HG03066 (cell line): ENCODE data around the gene SPANXA1.
"Not testable (repeated sequence)": the region's sequence is repeated elsewhere in the genome, so short reads cannot be mapped to it uniquely, and the experiment has no call there.

Experiments used
- ATAC-seq: cut with Tn5 transposase; IDR thresholded peaks from one replicate; pipeline ENCODE4 v1.9.1; 2021; ENCODE audit warnings: low read depth; ENCODE audit not compliant: unreplicated experiment

The SPANXA1 gene

GRCh38 chrX:141584638-141585037 is at the start of gene SPANXA1:
TSS of gene SPANXA1 (minus strand) at chrX:141584738. CDS start at chrX:141584678, 60 bp downstream.
- not testable (repeated sequence) for ATAC-seq

GRCh38 chrX:141632124-141632523 is 47.6 kb upstream of the SPANXA1 start:
- ATAC-seq = no peak

GRCh38 chrX:141619336-141619735 is 34.8 kb upstream of the SPANXA1 start:
- ATAC-seq = no peak

GRCh38 chrX:141609111-141609510 is 24.6 kb upstream of the SPANXA1 start:
- no peak for ATAC-seq

- not testable (repeated sequence) for ATAC-seq
Observed at GRCh38 chrX:141589408-141589807, 4.9 kb upstream of the SPANXA1 start, which contains the start of gene SPANXA2. TSS of gene SPANXA2 (plus strand) at chrX:141589708. CDS start at chrX:141589768, 60 bp downstream.

- not testable (repeated sequence) for ATAC-seq
Observed at GRCh38 chrX:141542551-141542950, 42.0 kb downstream of the SPANXA1 start.
